Astrocyte (in vitro differentiated cells and primary cell): ENCODE measurements around the gene EIF3D.

Source experiments
- EZH2 ChIP-seq: IDR thresholded peaks from 2 replicates; pipeline ENCODE4 v1.6.1; 2012; ENCODE audit warnings: mild to moderate bottlenecking, low read length, inconsistent platforms; ENCODE audit not compliant: insufficient read depth
- TF ChIP-seq, protein P1 (sequence below): IDR thresholded peaks from 2 replicates; pipeline ENCODE4 v1.5.1; 2011; ENCODE audit warnings: low read depth, mild to moderate bottlenecking, inconsistent platforms, low read length, moderate library complexity; ENCODE audit not compliant: insufficient read depth

DNA sequence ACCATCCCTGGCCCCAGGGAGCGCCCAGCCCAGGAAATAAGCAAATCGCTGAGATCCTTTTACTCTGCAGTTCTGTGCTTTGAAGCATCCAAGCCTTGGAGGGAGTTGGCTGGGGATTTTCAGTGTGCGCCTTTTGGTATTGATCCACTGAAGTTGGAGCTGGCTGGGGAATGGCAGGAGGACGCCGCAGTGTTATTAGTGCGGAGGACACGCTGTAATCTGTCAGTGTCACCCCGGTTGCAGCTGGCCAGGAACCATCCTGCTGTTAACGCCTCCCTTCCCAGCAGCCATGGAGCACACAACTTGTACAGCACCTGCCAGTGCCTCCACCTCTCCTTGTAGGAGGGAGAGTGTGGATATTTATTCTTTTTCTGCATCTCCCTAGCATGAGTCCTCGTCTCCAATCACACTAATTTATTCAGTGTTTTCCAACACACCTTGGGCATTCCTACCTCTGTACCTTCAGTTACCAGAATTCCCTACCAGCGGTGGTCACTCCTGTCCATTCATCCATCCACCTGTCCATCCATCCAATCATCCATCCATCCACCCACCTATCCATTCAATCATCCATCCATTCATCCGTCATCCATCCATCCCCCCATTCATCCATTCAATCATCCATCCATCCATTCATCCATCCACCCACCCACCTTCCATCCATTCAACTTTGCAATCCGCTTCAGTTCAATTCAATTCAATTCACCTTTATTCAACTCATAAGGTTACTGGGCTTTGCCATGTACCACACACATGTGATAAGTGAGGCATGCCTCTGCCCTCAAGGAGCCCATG, 21.9 kb upstream of the EIF3D start:
- TF ChIP-seq, protein P1, sequence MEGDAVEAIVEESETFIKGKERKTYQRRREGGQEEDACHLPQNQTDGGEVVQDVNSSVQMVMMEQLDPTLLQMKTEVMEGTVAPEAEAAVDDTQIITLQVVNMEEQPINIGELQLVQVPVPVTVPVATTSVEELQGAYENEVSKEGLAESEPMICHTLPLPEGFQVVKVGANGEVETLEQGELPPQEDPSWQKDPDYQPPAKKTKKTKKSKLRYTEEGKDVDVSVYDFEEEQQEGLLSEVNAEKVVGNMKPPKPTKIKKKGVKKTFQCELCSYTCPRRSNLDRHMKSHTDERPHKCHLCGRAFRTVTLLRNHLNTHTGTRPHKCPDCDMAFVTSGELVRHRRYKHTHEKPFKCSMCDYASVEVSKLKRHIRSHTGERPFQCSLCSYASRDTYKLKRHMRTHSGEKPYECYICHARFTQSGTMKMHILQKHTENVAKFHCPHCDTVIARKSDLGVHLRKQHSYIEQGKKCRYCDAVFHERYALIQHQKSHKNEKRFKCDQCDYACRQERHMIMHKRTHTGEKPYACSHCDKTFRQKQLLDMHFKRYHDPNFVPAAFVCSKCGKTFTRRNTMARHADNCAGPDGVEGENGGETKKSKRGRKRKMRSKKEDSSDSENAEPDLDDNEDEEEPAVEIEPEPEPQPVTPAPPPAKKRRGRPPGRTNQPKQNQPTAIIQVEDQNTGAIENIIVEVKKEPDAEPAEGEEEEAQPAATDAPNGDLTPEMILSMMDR: no peak
- TF ChIP-seq EZH2: no peak
